HG02798 (cell line): ENCODE measurements around the gene TAB2.

ENCODE experiments used
- ATAC-seq: cut with Tn5 transposase; IDR thresholded peaks from one replicate; pipeline ENCODE4 v1.9.1; 2021; ENCODE audit warnings: mild to moderate bottlenecking; ENCODE audit not compliant: unreplicated experiment, poor library complexity

TAB2 gene, protein sequence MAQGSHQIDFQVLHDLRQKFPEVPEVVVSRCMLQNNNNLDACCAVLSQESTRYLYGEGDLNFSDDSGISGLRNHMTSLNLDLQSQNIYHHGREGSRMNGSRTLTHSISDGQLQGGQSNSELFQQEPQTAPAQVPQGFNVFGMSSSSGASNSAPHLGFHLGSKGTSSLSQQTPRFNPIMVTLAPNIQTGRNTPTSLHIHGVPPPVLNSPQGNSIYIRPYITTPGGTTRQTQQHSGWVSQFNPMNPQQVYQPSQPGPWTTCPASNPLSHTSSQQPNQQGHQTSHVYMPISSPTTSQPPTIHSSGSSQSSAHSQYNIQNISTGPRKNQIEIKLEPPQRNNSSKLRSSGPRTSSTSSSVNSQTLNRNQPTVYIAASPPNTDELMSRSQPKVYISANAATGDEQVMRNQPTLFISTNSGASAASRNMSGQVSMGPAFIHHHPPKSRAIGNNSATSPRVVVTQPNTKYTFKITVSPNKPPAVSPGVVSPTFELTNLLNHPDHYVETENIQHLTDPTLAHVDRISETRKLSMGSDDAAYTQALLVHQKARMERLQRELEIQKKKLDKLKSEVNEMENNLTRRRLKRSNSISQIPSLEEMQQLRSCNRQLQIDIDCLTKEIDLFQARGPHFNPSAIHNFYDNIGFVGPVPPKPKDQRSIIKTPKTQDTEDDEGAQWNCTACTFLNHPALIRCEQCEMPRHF

DNA sequence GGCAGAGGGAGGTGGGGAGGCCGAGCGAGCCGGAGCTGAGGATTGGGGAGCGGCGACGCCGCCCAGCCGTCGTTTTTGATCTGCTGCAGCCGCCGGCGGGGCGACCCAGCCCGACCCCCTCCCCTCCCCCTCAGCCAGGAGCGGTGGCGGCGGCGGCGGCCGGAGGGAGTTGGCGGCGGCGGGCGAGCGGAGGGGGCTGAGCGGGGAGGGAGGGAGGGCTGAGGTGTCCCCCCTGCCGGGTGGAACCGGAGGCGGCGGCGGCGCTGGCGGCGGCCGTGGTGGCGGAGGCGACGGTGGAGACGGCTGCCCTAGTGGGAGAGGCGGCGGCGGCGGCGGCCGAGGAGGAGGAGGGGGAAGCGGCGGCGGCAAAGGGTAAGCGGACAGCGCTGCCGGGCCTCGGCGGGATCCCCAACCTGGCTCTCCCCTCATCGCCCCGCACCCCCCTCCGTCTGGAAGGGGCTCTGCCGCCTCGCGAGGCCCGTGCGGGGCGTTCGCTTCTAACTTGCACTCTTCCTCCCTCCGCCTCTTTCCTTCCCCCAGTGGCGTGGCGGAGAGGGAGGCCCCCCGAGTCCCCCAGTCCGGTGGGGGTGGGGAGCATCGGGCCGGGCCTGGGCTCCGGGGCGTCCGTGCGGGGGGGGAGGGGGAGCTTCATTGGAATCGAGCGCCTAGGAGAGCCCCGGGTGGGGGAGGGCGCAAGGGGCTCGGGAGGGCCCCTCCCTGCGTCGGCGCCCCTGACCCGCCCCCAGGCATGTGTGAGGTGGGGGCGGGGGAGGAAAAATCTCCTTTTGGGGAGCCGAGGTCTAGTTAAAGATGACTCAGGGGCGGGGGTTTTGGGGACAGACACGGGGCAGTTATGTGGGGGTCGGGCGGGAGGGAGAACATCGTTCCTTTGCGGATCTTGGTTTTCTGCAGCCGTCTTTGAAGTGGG lies at the start of gene TAB2:
TSS of gene TAB2 (plus strand) at position 69 of the 928 bp plus-strand sequence. CDS start 52,286 bp downstream, outside the sequence.
- peak; percentile 29 for ATAC-seq

DNA sequence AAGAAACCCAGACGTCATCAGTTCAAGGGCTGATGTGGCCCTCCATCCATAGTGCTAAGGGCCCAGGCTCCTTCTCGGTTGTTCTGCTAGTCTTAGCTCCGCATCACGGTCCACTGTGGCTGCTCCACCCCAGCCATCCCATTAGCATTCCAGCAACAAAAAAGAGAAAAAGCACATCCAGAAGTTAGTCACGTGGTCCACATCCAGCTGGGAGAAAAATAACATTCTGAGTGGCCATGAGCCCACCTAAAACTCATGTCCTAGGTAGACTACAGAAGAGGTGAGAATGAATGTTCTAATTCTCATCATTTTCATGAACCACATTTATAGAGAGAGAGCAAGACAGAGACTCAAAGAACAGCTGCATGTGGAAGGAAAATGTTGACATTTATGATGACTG lies 49.4 kb upstream of the TAB2 start:
- no peak for ATAC-seq

DNA sequence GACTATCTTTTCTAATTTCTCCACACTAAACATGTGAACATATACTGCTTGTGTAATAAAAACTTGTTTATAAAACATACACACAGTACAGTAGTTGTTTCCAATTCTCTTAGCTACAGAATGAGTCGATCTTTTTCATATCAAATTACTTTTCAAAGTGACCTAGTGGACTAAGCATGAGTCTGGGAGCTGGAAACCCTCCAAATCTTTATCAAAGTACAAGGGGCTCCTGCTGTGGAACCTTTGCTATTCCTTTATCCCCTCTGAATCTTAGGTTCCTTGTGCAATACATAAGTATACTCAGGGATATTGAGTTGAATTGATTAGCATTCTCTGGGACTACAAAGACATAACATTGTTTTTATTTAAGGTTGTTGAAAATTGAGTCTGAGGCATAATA lies 48.7 kb upstream of the TAB2 start:
- ATAC-seq: no peak

DNA sequence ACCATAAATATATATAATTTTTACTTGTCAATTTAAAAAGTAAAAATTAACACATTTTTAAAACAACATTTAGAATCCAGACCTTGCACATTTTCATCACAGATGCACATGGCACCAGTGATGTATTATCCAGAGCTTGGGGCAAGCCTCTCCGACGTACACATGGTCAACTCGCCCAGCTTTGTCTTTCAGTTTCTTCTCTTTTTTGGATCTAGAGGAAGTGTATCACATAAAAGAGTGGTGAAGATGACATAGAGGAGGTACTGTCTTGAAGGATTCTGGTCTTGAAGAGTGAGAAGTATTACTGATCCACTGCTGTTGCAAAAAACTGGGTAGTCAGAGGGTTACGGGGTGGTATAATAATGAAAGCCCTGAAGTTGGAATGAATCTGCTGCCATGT lies 46.9 kb upstream of the TAB2 start:
- no peak for ATAC-seq

DNA sequence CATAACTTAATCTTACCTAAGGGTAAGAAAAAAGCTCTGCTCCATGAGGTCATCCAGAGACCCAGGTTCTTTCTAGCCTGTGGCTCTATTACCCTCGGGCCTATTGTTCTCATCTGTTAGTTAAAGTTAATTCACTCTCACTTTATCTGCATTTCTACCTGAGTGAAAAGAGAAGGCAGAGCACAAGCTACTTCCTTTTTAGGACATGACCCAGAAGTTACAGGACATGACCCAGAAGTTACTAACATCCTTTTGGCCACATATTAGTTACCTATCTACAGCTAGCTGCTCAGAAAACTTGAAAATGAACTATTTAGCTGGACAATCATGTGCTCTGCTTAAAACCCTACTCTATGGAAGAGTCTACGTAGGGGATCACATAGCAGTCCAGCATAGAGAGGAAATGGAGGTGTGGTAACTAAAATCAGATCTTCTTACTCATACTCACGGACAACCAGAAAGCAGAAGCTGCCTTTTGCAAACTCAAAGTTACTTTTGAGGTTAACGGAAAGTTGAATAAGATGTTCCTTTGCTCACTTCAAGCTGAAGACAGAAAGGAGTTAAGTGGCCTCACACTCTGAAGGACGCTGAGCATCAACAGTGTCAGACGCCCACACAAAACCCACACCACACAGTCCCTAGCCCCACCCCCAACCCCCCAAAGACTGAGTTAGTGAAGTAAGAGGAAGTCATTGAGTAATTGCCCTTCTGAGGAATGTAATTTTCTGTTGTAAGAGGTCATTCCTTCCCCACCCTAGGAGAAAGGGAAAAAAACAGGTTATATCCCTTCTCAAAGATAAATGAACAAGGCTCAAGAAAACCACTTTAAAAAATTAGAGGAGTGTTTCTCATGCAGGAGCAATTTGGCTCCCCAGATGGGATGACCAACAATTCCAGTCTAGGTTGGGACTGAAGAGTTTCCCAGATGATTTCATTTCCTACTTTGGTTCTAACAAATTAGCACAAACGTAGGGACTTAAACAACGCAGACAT lies 45.9 kb upstream of the TAB2 start:
- ATAC-seq: peak; percentile 65

DNA sequence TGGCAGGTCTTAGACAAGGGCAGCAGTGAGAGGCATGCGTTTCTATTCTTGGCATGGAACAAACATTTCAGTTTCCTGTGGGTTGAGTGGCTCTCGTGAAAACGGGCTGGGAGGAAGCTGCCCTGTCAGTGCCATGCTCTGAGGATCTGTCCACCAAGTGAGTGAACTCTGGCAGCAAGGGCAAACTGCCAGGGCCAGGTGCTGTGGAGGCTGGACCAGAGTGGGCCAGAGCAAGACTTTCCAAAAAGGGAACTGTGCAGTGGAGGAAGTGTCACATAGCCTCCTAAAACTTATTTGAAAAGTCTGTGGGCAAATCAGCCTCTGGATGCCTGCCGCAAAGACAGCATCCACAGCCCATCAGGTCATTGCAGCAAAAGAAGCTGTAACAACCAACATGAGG lies 44.2 kb upstream of the TAB2 start:
- no peak for ATAC-seq

DNA sequence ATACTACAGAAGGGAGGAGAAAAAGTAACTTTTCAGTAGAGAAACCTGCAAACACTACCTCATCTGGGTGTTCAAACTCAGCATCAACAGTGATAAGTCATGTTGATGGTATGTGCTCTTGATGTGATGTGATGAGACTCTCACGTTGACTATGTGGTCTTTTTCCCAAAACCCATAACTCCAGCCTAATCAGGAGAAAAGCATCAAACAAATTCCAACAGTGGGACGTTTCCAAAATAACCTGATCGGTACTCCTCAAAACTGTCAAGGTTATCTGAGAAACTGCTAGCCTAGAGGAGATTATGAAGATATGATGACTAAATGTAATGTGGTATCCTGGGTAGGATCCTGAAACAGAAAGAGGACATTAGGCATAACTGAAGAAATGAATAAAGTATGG lies 41.9 kb upstream of the TAB2 start:
- ATAC-seq: no peak

DNA sequence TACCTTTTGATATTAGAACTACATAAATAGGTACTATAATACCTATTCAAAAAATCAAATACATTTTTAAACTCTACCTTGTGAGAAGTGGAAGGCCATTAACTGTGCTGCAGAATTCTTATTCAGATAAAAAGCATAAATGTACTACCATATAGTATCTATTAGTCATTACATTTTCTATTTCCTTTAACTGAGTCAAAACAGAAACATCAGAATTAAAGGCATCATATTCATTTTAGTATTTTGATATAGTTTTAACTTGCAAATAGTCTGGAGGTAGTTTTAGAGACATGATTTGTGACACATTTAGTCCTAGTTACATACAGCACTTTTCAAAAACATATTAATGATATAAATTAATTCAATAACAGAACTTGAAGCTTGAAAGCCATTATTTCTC lies 39.9 kb upstream of the TAB2 start:
- no peak for ATAC-seq

DNA sequence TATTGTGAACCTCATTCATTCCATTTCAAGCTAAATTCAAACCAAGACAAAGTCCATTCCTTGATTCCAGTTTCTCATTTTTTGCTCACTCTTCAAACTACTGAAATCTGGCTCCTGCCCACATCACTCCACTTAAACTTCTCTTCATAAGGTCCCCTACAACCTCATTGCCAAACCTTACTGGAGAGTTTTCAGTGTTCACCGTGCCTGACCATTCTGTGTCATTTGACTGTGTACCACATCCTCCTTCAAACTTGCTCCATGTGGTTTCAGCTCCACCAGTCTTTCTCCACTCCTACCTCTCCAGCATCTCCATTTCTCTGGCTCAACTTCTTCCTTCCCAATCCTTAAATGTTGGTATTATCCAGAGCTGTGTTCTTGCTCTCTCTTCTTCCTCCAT lies 38.5 kb upstream of the TAB2 start:
- ATAC-seq: no peak

DNA sequence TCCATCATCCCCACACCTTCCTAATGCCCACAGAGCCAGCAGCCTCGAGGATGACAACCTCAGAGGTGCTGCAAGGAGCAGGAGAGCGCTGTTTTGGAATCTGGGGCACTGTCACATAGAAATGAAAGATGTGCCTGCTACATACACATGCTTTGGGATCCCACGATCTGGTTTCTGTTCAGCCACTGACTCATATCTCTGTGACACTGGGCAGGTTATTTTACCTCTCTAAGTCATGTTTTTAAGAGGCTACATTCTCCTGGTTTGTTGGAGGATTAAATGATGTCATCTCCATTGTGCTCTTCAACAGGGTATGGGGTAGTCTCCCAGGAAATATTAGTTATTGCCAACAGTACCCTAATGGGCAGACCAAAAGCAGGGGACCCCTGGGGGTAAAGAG lies 32.6 kb upstream of the TAB2 start:
- no peak for ATAC-seq

DNA sequence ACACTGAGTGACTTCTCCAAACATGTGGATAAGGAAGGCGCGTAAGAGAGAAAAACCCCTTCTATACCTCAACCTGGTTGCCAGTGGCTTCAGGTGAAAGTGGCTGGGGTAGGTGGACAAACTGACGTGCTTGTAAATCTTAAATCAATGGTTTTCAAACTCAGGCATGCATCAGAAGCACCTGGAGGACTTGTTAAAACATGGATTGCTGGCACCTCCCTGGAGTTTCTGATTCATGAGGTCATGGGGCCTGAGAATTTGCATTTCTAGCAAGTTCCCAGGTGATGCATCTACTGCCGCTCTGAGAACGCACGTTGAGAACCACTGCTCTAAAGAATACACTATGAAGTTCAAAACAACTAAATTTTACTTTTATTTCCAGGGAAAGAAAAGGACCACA lies 31.9 kb upstream of the TAB2 start:
- no peak for ATAC-seq

DNA sequence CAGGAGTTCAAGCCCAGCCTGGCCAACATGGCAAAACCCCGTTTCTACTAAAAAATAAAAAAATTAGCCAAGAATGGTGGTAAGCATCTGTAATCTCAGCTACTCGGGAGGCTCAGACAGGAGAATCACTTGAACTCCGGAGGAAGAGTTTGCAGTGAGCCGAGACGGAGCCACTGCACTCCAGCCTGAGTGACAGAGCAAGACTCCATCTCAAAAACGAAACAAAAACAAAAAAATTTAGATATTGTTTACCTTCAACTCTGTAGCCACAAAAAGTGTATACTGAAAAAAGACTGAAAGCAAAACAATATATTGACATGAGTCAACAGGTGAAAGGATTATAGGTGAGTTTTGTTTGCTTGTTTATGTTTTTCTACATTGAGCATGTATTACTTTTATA lies 30.6 kb upstream of the TAB2 start:
- no peak for ATAC-seq

DNA sequence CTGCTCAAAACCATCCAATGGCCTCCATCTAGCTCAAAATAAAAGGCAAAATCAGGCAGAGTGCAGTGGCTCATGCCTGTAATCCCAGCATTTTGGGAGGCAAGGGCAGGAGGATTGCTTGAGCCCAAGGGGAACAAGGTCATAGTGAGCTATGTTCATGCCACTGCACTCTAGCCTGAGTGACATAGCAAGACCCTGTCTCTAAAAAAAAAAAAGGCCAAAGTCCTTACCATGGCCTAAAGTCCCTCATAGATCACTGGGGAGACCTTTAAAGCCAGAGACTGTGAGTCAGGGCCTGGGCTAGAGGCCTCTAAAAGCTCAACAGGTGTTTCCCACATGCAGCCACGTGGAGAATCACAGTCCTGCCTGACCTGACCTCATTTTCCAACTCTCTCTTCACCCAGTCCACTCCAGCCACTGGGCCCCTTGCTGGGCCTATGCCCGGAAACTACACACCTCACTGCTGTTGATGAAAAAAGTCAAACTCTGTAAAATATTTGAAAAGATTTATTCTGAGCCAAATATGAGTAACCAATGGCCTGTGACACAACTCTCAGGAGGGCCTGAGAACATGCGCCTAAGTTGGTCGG lies 28.2 kb upstream of the TAB2 start:
- ATAC-seq: no peak

DNA sequence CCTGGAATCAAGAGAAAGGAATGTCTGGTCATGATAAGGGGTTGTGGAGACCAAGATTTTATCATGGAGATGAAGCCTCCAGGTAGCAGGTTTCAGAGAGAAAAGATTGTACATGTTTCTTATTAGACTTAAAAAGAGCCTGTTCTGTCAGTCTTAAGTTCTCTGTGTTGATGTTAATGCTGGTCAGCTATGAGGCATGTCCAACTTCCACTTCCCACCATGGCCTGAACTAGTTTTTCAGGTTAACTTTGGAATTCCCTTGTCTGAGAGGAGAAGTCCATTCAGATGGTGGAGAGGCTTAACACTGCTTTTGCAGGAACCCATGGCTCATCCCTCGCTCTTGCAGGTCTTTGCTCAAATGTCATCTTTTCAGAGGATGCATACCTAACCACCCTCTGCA lies 27.5 kb upstream of the TAB2 start:
- no peak for ATAC-seq

DNA sequence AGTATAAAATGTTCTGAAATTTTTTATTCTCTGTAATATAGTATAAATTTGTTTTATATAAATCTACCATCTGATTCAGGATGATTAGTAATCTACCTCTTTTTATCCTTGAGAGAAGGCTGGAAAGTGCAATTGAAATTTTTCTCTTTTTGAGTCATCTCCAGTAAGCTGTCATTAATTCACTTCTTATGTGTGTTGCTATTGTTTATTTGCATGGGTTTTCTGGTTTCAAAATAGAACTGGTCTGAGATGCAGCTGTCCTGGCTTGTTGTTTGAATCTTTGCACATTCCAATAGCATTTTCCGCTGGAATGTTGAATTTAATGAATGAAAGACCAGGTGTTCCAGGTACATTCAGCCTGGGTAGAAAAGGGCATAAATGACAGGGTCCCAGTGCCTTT lies 24.3 kb upstream of the TAB2 start:
- no peak for ATAC-seq

DNA sequence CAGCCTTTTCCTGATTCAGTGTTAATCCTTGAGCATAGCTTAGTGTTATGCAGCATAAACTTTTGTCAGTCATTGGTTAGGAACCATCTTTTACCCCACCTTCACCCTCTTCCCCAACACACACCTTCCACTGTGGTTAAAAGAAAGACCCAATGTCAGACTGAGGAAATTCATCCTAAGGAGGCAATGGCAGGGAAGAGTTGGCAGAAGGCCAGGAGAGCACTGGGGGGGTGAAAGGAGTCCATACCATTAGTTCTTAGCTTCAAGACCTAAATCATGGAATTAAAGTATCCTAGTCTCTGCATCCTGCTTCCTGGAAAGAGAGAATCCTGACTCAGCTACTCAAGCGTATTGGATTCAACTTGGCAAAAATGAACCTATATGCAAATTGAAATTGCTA lies 16.9 kb upstream of the TAB2 start:
- no peak for ATAC-seq

DNA sequence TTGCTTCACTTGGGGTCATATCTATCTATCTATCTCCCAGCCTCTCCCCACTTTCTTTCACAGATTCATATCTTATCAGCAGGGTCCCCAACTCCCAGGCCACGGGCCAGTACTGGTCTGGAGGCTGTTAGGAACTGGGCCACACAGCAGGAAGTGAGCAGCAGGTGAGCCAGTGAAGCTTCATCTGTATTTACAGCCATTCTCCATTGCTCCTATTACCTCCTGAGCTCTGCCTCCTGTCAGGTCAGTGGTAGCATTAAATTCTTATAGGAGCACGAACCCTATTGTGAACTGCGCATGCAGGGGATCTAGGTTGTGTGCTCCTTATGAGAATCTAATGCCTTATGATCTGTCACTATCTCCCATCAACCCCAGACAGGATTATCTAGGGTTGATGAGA lies 14.8 kb upstream of the TAB2 start:
- ATAC-seq: no peak

DNA sequence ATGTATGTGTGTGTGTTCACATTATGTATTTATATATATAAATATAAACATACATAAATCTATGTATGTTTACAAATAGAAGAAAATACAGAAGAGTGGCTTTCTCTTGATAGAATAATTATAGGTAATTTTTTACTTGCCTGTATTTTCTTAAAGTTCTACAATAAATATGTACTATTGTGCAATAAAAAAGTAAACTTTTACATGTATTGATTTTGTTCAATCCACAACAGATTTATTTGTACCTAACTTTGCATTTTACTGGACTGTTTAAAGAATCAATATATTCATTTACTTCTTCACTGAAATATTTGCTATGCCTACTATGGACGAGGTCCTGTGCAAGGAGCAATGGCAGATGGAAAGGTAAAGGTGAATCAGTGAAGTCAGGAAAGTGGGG lies 14.0 kb upstream of the TAB2 start:
- ATAC-seq: no peak

DNA sequence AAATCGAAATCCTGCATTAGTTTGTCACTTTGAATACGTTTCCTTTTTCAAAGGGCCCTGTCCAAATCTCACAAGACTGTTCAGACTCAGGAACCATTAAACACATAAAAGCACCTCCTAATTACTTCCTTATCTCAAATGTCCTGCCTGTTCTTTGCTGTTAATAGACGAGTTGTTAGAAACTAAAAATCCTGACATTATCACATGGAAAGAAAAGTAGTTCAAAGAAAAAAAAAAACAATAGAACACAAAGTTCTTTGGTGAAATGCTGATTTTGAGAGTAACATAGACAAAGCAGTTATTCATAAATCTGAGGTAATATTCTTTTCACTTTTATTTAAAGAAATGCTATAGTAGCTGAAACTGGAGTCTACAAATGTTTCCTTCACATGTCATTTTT lies 12.1 kb upstream of the TAB2 start:
- no peak for ATAC-seq
